GM19043 (cell line): ENCODE results near the gene CCT6A.
"Not testable (repeated sequence)": the region's sequence is repeated elsewhere in the genome, so short reads cannot be mapped to it uniquely, and the experiment has no call there.

Source experiments
- ATAC-seq: cut with Tn5 transposase; IDR thresholded peaks from one replicate; pipeline ENCODE4 v1.9.1; 2021; ENCODE audit warnings: low read depth; ENCODE audit not compliant: unreplicated experiment

Gene CCT6A

DNA sequence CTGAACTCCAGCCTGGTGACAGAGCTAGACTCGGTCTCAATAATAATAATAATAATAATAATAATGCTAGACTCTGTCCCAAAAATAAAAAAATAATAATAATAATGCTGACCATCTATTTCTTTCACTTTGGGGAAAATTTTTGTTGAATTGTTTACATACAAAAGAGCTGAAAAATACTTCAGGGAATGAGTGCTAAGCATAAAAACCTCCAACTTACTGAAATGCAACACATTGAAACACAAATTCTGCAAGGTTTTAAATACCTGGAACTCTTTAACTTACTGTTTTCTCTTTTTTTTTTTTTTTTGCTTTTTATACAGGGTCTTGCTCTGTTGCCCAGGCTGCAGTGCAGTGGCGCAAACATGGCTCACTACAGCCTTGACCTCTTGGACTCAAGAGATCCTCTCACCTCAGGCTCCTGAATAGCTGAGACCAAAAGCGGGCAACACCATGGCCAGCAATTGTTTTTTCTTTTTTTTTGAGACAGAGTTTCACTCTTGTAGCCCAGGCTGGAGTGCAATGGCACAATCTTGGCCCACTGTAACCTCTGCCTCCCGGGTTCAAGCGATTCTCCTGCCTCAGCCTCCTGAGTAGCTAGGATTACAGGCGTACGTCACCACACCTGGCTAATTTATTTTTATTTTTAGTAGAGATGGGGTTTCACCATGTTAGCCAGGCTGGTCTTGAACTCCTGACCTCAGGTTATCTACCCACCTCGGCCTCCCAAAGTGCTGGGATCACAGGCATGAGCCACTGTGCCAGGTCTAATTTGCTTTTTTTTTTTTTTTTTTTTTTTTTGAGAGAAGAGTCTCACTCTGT, 46.8 kb downstream of the CCT6A start:
- ATAC-seq, result not testable (repeated sequence)

- no peak for ATAC-seq
Observed at GRCh38 chr7:56099653-56100052, 48.1 kb downstream of the CCT6A start.

DNA sequence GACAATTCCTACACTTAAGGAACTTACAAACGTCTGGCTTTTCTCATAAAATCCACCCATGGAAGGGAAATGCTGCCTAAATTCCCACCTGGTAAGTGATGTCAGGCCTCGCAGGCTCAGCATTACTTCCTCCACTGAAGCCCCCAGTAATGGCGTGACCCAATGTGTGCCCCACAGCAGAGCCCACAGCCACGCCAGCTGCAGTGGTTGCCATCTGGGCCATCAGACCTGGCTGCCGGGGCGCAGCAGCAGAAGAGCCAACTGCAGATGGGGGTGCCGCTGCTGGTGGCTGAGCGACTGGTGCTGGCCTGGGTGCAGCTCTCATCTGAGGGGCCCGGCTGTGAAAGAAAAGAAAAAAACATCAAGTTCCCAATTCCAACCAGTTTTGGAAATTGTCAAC, 52.6 kb downstream of the CCT6A start:
- ATAC-seq, result not testable (repeated sequence)

DNA sequence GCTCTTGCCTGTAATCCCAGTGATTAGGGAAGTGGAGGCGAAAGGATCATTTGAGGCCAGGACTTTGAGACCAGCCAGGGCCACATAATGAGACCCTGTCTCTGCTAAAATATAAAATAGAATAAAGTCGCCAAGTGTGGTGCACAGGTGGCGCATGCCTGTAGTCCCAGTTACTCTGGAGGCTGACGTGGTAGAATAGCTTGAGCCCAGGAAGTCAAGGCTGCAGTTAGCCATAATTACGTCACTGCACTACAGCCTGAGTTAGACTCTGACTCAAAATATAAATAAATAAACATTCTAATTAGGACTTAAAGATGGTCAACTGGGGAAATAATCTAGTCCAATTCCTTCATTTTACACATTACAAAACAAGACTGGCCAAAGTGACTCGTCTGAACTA, 53.9 kb downstream of the CCT6A start:
- no peak for ATAC-seq

DNA sequence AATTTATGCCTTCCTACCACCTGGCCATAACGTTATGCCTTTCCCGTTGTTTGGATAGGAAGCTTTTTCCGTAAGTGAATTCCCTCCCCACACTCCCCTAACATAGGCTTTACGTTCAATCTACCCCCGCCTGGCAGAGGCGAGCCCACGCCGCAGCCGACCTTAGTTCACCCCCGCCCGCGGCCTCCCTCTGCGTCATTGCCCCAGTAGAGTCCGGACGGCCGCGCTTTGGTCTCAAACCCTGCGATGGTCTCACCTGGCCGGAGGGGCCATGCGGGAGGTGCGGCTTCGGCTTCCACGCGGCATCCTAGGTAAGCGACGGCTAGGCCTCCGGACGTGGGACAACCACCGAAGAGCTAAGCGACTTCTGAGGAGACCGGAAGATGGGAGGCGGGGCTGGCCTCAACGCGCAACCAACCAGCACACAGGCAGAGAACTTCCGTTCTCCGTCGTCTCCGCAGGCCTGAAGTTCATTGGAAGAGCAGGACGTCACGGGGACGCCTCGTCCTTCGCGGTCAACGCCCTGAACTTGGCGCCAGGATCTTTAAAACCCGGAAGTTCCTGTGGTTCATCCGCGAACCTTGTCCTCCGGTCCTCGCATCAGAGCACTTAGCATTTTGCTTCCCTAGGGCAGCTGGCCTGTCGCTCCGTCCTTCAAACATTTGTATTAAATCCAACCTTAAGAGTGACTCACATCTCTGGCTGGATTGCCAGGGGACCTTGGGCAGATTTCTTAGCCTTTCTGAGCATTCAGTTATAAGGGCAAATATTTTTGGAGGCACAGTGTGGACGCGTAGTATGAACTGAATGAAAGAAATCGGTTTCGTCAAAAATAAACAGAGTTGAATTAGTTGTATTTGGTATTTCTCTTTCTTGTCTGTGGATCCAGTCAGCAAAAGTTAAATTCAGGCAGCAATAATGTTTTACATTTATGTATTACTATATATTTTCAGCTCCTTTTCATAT, 54.8 kb downstream of the CCT6A start, which contains the start of gene CHCHD2:
Gene CHCHD2 (minus strand): TSS at position 369 of the 966 bp plus-strand sequence. CDS start 63 bp downstream, at position 306.
- ATAC-seq, result peak; percentile 99

- ATAC-seq, result no peak
Observed at GRCh38 chr7:56107954-56108258, 56.3 kb downstream of the CCT6A start.

GRCh38 chr7:56110611-56111010, 59.0 kb downstream of the CCT6A start:
- no peak for ATAC-seq

DNA sequence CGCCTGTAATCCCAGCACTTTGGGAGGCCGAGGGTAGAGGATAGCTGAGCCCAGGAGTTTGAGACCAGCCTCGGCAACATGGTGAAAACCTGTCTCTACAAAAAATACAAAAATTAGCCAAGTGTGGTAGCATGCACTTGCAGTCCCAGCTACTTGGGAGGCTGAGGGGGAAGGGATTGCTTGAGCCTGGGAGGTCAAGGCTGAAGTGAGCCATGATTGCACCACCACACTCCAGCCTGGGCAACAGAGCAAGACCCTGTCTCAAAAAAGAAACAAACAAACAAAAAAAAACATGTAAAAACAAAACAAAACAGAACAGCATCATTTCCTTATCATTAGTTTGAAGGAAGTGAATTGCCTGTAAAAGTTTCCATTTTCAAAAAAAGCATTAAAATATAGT, 60.7 kb downstream of the CCT6A start:
- ATAC-seq, result not testable (repeated sequence)
